ENCODE data around the gene PPP2R5C. TPM values are rescaled to one million over a fixed set of nuclear protein-coding genes. Genes with fewer than 3 reads are reported as not detected.
"Not testable (repeated sequence)": the region's sequence is repeated elsewhere in the genome, so short reads cannot be mapped to it uniquely, and the experiment has no call there.

The PPP2R5C gene
- total RNA-seq: 55.3 TPM

GRCh38 chr14:101761032-101761880, at the start of gene PPP2R5C:
Gene PPP2R5C (plus strand): TSS chr14:101761709. CDS start chr14:101761894, 185 bp downstream.
- Histone ChIP-seq H3K4me3 (ENCODE audit: low read length in 3 of 3) (peak within 1 kb of the TSS; percentile 97 to 99 (median 98)), H3K27ac (ENCODE audit: low read depth, low read length) (peak within 1 kb of the TSS; percentile 86)

DNA sequence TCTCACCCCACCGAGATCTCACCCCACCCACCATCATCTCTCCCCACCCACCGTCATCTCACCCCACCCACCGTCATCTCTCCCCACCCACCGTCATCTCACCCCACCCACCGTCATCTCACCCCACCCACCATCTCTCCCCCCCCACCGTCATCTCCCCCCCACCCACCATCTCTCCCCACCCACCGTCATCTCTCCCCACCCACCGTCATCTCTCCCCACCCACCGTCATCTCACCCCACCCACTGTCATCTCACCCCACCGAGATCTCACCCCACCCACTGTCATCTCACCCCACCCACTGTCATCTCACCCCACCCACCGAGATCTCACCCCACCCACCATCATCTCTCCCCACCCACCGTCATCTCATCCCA, 49.7 kb upstream of the PPP2R5C start:
- H3K36me3 ChIP-seq (ENCODE audit: control insufficient read depth in 3 of 3, insufficient read depth in 3 of 3, low read length in 3 of 3); H3K4me3 ChIP-seq (ENCODE audit: low read length in 3 of 3); H3K27ac ChIP-seq (ENCODE audit: low read depth, low read length); H3K27me3 ChIP-seq (ENCODE audit: control insufficient read depth in 3 of 3, insufficient read depth in 3 of 3, low read length in 3 of 3); H3K9me3 ChIP-seq (ENCODE audit: control insufficient read depth in 3 of 3, low read length in 3 of 3); H3K9ac ChIP-seq (ENCODE audit: low read depth in 1 of 3, low read length in 3 of 3): not testable (repeated sequence)
- H3K4me1 ChIP-seq (ENCODE audit: control insufficient read depth in 3 of 3, insufficient read depth in 3 of 3, low read length in 3 of 3): peaks cover 9 to 15% (median 9%) of the 10 kb centered on the region in 3 donors

More at GRCh38 chr14:101761032-101761880, at the start of gene PPP2R5C:
- no peaks in the 10 kb centered on the region for H3K9me3 ChIP-seq (ENCODE audit: control insufficient read depth in 3 of 3, low read length in 3 of 3)
- peak within 1 kb of the TSS; percentile 87 to 99 (median 98) for H3K9ac ChIP-seq (ENCODE audit: low read depth in 1 of 3, low read length in 3 of 3)
- peaks cover 5 to 10% (median 6%) of the 10 kb centered on the region in 3 donors for H3K4me1 ChIP-seq (ENCODE audit: control insufficient read depth in 3 of 3, insufficient read depth in 3 of 3, low read length in 3 of 3)
- no peaks in the 10 kb centered on the region for H3K27me3 ChIP-seq (ENCODE audit: control insufficient read depth in 3 of 3, insufficient read depth in 3 of 3, low read length in 3 of 3)
- peaks cover 8 to 14% (median 10%) of the 10 kb centered on the region in 3 donors for H3K36me3 ChIP-seq (ENCODE audit: control insufficient read depth in 3 of 3, insufficient read depth in 3 of 3, low read length in 3 of 3)

- not testable (repeated sequence) for H3K27ac ChIP-seq (ENCODE audit: low read depth, low read length); H3K9me3 ChIP-seq (ENCODE audit: control insufficient read depth in 3 of 3, low read length in 3 of 3); H3K4me3 ChIP-seq (ENCODE audit: low read length in 3 of 3); H3K9ac ChIP-seq (ENCODE audit: low read depth in 1 of 3, low read length in 3 of 3); H3K27me3 ChIP-seq (ENCODE audit: control insufficient read depth in 3 of 3, insufficient read depth in 3 of 3, low read length in 3 of 3); H3K36me3 ChIP-seq (ENCODE audit: control insufficient read depth in 3 of 3, insufficient read depth in 3 of 3, low read length in 3 of 3)
- H3K4me1 ChIP-seq (ENCODE audit: control insufficient read depth in 3 of 3, insufficient read depth in 3 of 3, low read length in 3 of 3): peaks cover 5 to 10% (median 7%) of the 10 kb centered on the region in 3 donors
Observed at GRCh38 chr14:101712341-101712740, 49.2 kb upstream of the PPP2R5C start.

DNA sequence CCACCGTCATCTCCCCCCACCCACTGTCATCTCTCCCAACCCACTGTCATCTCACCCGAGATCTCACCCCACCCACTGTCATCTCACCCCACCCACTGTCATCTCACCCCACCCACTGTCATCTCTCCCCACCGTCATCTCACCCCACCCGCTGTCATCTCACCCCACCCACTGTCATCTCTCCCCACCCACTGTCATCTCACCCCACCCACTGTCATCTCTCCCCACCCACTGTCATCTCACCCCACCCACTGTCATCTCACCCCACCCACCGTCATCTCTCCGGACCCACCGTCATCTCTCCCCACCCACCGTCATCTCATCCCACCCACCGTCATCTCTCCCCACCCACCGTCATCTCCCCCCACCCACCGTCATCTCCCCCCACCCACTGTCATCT, 48.4 kb upstream of the PPP2R5C start:
- H3K4me1 ChIP-seq (ENCODE audit: control insufficient read depth in 3 of 3, insufficient read depth in 3 of 3, low read length in 3 of 3); H3K27me3 ChIP-seq (ENCODE audit: control insufficient read depth in 3 of 3, insufficient read depth in 3 of 3, low read length in 3 of 3); H3K9ac ChIP-seq (ENCODE audit: low read depth in 1 of 3, low read length in 3 of 3); H3K36me3 ChIP-seq (ENCODE audit: control insufficient read depth in 3 of 3, insufficient read depth in 3 of 3, low read length in 3 of 3); H3K9me3 ChIP-seq (ENCODE audit: control insufficient read depth in 3 of 3, low read length in 3 of 3); H3K4me3 ChIP-seq (ENCODE audit: low read length in 3 of 3); H3K27ac ChIP-seq (ENCODE audit: low read depth, low read length): not testable (repeated sequence)

DNA sequence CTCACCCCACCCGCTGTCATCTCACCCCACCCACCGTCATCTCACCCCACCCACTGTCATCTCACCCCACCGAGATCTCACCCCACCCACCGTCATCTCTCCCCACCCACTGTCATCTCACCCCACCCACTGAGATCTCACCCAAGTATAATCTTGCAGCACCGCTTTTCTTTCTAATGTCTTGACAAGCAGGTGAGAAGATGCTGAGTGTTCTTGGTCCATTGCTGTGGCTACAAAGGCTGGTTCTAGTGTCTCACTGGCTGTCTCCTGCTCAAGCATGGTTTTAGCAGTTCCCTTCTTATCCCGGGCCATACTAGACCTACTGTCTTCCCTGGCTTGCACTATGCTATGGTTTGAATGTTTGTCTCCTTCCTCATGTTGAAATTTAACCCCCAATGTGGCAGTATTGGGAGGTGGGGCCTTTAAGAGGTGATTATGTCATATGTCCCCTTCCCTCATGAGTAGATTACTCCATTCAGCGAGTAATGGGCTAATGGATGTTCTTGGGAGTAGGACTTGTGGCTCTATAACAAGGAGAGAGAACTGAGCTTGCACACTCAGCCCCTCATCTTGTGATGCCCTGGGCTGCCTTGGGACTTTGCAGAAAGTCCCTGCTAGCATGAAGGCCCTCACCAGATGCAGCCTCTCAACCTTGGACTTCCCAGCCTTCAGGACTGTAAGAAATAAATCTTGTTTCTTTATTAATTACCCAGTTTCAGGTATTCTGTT, 47.7 kb upstream of the PPP2R5C start:
- peaks cover 0 to 2% (median 0%) of the 10 kb centered on the region in 3 donors for H3K9me3 ChIP-seq (ENCODE audit: control insufficient read depth in 3 of 3, low read length in 3 of 3)
- no peaks in the 10 kb centered on the region for H3K36me3 ChIP-seq (ENCODE audit: control insufficient read depth in 3 of 3, insufficient read depth in 3 of 3, low read length in 3 of 3)
- peaks cover 0 to 4% (median 0%) of the 10 kb centered on the region in 3 donors for H3K27me3 ChIP-seq (ENCODE audit: control insufficient read depth in 3 of 3, insufficient read depth in 3 of 3, low read length in 3 of 3)
- no peak overlapping the region for H3K4me3 ChIP-seq (ENCODE audit: low read length in 3 of 3)
- H3K4me1 ChIP-seq (ENCODE audit: control insufficient read depth in 3 of 3, insufficient read depth in 3 of 3, low read length in 3 of 3): no peaks in the 10 kb centered on the region
- H3K27ac ChIP-seq (ENCODE audit: low read depth, low read length): no peak overlapping the region
- no peak overlapping the region for H3K9ac ChIP-seq (ENCODE audit: low read depth in 1 of 3, low read length in 3 of 3)

DNA sequence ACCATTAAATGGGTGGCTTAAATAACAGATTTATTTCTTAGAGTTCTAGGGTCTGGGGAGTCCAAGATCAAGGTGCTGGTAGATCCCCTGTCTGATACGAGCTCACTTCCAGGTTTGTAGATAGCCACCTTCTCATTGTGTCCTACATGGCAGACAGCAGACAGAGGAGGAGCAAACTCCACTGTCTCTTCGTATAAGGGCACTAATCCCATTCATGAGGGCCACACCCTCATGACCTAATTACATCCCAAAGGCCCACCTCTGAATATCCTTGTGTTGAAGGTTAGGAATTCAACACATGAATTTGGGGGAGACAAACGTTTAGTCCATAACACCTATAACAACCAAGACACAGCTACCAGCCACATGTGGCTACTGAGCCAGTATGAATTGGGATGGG, 47.1 kb upstream of the PPP2R5C start:
- H3K36me3 ChIP-seq (ENCODE audit: control insufficient read depth in 3 of 3, insufficient read depth in 3 of 3, low read length in 3 of 3): no peaks in the 10 kb centered on the region
- no peak overlapping the region for H3K27ac ChIP-seq (ENCODE audit: low read depth, low read length)
- no peak overlapping the region for H3K4me3 ChIP-seq (ENCODE audit: low read length in 3 of 3)

GRCh38 chr14:101715210-101716076, 46.1 kb upstream of the PPP2R5C start:
- Histone ChIP-seq H3K9ac (ENCODE audit: low read depth in 1 of 3, low read length in 3 of 3) (no peak overlapping the region), H3K4me1 (ENCODE audit: control insufficient read depth in 3 of 3, insufficient read depth in 3 of 3, low read length in 3 of 3) (peaks cover 0 to 6% (median 0%) of the 10 kb centered on the region in 3 donors), H3K9me3 (ENCODE audit: control insufficient read depth in 3 of 3, low read length in 3 of 3) (peaks cover 0 to 2% (median 0%) of the 10 kb centered on the region in 3 donors), H3K4me3 (ENCODE audit: low read length in 3 of 3) (no peak overlapping the region), H3K27me3 (ENCODE audit: control insufficient read depth in 3 of 3, insufficient read depth in 3 of 3, low read length in 3 of 3) (peaks cover 0 to 3% (median 0%) of the 10 kb centered on the region in 3 donors), H3K27ac (ENCODE audit: low read depth, low read length) (no peak overlapping the region), H3K36me3 (ENCODE audit: control insufficient read depth in 3 of 3, insufficient read depth in 3 of 3, low read length in 3 of 3) (no peaks in the 10 kb centered on the region)

More for the DNA sequence above, 47.1 kb upstream of the PPP2R5C start:
- H3K9me3 ChIP-seq (ENCODE audit: control insufficient read depth in 3 of 3, low read length in 3 of 3): peaks cover 0 to 2% (median 0%) of the 10 kb centered on the region in 3 donors
- H3K4me1 ChIP-seq (ENCODE audit: control insufficient read depth in 3 of 3, insufficient read depth in 3 of 3, low read length in 3 of 3): peaks cover 0 to 3% (median 0%) of the 10 kb centered on the region in 3 donors
- no peak overlapping the region for H3K9ac ChIP-seq (ENCODE audit: low read depth in 1 of 3, low read length in 3 of 3)
- peaks cover 0 to 4% (median 0%) of the 10 kb centered on the region in 3 donors for H3K27me3 ChIP-seq (ENCODE audit: control insufficient read depth in 3 of 3, insufficient read depth in 3 of 3, low read length in 3 of 3)

- Histone ChIP-seq H3K36me3 (ENCODE audit: control insufficient read depth in 3 of 3, insufficient read depth in 3 of 3, low read length in 3 of 3) (no peaks in the 10 kb centered on the region), H3K9me3 (ENCODE audit: control insufficient read depth in 3 of 3, low read length in 3 of 3) (peaks cover 0 to 2% (median 0%) of the 10 kb centered on the region in 3 donors), H3K9ac (ENCODE audit: low read depth in 1 of 3, low read length in 3 of 3) (no peak overlapping the region), H3K4me3 (ENCODE audit: low read length in 3 of 3) (no peak overlapping the region), H3K27ac (ENCODE audit: low read depth, low read length) (no peak overlapping the region), H3K27me3 (ENCODE audit: control insufficient read depth in 3 of 3, insufficient read depth in 3 of 3, low read length in 3 of 3) (no peaks in the 10 kb centered on the region), H3K4me1 (ENCODE audit: control insufficient read depth in 3 of 3, insufficient read depth in 3 of 3, low read length in 3 of 3) (peaks cover 0 to 6% (median 0%) of the 10 kb centered on the region in 3 donors)
Observed at GRCh38 chr14:101716077-101716950, 45.2 kb upstream of the PPP2R5C start.
